ENCODE results near the gene IL17B. TPM values are rescaled to one million over a fixed set of nuclear protein-coding genes. Genes with fewer than 3 reads are reported as not detected.
A peak's percentile ranks its signal among the peaks of the same experiment; 100 is the strongest.

The IL17B gene
- total and polyA plus RNA-seq, 8 donors, result 0.56 to 31.0 (median 1.8) TPM; not detected in 3

DNA sequence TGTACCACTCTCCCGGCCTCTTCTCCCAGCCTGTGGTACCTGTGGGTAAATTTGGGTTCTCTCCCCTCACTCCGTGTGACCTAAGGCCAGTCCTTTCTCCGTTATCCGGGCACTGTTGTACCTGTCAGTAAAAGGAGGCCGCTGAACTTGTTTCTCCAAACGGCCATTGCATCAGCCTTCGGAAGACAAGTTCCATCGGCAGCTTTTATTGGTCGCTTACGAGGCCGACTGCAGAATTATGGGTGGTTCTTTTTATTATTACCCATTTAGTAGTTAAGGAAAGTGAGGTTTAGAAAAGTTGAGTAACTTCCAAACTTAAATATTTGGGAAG is 33.2 kb downstream of the IL17B start:
- DNase-seq, result peak in 1 of 2 donors; percentile 51
- intact Hi-C loops (cut with DNase I; ENCODE audit: low total_unique reads), result no loop called here
- H3K27ac ChIP-seq, result peak overlapping the region; percentile 70 to 83 (median 78)
- H3K9me3 ChIP-seq, result no peaks in the 10 kb centered on the region
- TF ChIP-seq POLR2AphosphoS5 (IDR thresholded peaks at IDR 0.05) (no peak), POLR2A (IDR thresholded peaks at IDR 0.05) (no peak), EP300 (IDR thresholded peaks at IDR 0.05) (no peak)
- TF ChIP-seq, protein P1, sequence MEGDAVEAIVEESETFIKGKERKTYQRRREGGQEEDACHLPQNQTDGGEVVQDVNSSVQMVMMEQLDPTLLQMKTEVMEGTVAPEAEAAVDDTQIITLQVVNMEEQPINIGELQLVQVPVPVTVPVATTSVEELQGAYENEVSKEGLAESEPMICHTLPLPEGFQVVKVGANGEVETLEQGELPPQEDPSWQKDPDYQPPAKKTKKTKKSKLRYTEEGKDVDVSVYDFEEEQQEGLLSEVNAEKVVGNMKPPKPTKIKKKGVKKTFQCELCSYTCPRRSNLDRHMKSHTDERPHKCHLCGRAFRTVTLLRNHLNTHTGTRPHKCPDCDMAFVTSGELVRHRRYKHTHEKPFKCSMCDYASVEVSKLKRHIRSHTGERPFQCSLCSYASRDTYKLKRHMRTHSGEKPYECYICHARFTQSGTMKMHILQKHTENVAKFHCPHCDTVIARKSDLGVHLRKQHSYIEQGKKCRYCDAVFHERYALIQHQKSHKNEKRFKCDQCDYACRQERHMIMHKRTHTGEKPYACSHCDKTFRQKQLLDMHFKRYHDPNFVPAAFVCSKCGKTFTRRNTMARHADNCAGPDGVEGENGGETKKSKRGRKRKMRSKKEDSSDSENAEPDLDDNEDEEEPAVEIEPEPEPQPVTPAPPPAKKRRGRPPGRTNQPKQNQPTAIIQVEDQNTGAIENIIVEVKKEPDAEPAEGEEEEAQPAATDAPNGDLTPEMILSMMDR (IDR thresholded peaks at IDR 0.05), result no peak
- peaks cover 22 to 36% (median 32%) of the 10 kb centered on the region in 4 donors for H3K36me3 ChIP-seq
- peak overlapping the region; percentile 64 to 94 (median 80) for H3K4me3 ChIP-seq
- no peaks in the 10 kb centered on the region for H3K27me3 ChIP-seq
- peaks cover 16 to 42% (median 23%) of the 10 kb centered on the region in 4 donors for H3K4me1 ChIP-seq
- WGBS, 5 donors, result 1 to 3% (median 2%) methylated on average over 10 to 11 of the region's 11 CpGs

- TF ChIP-seq POLR2AphosphoS5 (IDR thresholded peaks at IDR 0.05), result peak; percentile 82 to 96 (median 83)
- no peak for TF ChIP-seq EP300 (IDR thresholded peaks at IDR 0.05)
- Histone ChIP-seq H3K27me3 (no peaks in the 10 kb centered on the region), H3K36me3 (peaks cover 16 to 32% (median 28%) of the 10 kb centered on the region in 4 donors), H3K9me3 (no peaks in the 10 kb centered on the region), H3K27ac (peak within 1 kb of the TSS; percentile 70 to 83 (median 78)), H3K4me1 (peaks cover 16 to 42% (median 23%) of the 10 kb centered on the region in 4 donors), H3K4me3 (peak within 1 kb of the TSS; percentile 64 to 94 (median 80))
- WGBS, 5 donors, result 0 to 1% (median 1%) methylated on average over 52 to 54 of the region's 54 CpGs
- intact Hi-C loops (cut with DNase I; ENCODE audit: low total_unique reads), result no loop called here
- DNase-seq, result peak; percentile 94 to 98
Measured at GRCh38 chr5:149345147-149345891, 33.8 kb downstream of the IL17B start, which contains the start of gene GRPEL2. GRPEL2 (plus strand) TSS chr5:149345499; CDS start chr5:149345540, 41 bp downstream.

DNA sequence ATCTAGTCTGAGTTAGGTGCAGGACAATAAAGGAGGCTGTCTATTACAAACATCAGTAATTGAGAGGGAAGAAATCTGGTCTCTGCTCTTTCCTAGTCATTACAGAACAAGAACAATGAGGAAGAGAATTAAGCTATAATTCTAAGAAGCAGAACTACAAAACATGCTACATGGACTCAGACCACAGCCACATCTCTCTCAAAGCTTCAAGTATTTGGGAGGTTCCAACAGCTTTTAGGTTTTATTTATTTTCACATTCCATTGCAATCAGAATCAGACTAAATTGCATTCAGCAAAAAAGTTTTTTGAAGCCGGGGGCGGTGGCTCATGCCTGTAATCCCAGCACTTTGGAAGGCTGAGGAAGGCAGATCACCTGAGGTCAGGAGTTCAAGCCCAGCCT is 34.9 kb downstream of the IL17B start:
- H3K4me1 ChIP-seq, result peaks cover 16 to 41% (median 23%) of the 10 kb centered on the region in 4 donors
- intact Hi-C loops (cut with DNase I; ENCODE audit: low total_unique reads), result no loop called here
- H3K27me3 ChIP-seq, result no peaks in the 10 kb centered on the region
- peaks cover 6 to 29% (median 16%) of the 10 kb centered on the region in 4 donors for H3K36me3 ChIP-seq
- 62 to 78% (median 72%) methylated on average over 2 of the region's 2 CpGs for WGBS, 5 donors
- TF ChIP-seq POLR2A (IDR thresholded peaks at IDR 0.05) (no peak), EP300 (IDR thresholded peaks at IDR 0.05) (no peak), POLR2AphosphoS5 (IDR thresholded peaks at IDR 0.05) (no peak)
- TF ChIP-seq, protein P1 (IDR thresholded peaks at IDR 0.05), result no peak
- peak overlapping the region in 1 of 4 donors; percentile 87 for H3K4me3 ChIP-seq
- no peaks in the 10 kb centered on the region for H3K9me3 ChIP-seq
- peak overlapping the region in 3 of 5 donors; percentile 78 to 83 (median 83) for H3K27ac ChIP-seq
- DNase-seq, result no peak

GRCh38 chr5:149341876-149342275 is 37.2 kb downstream of the IL17B start:
- H3K4me3 ChIP-seq, result no peak overlapping the region
- H3K27me3 ChIP-seq, result no peaks in the 10 kb centered on the region
- H3K27ac ChIP-seq, result no peak overlapping the region
- H3K4me1 ChIP-seq, result peaks cover 16 to 20% (median 18%) of the 10 kb centered on the region in 4 donors
- TF ChIP-seq POLR2AphosphoS5 (IDR thresholded peaks at IDR 0.05), result no peak
- no peak for TF ChIP-seq EP300 (IDR thresholded peaks at IDR 0.05)
- TF ChIP-seq POLR2A (IDR thresholded peaks at IDR 0.05), result no peak
- TF ChIP-seq, protein P1 (IDR thresholded peaks at IDR 0.05), result no peak
- H3K9me3 ChIP-seq, result no peaks in the 10 kb centered on the region
- intact Hi-C loops (cut with DNase I; ENCODE audit: low total_unique reads), result no loop called here
- DNase-seq, result peak in 1 of 2 donors; percentile 30
- H3K36me3 ChIP-seq, result peaks cover 0 to 12% (median 3%) of the 10 kb centered on the region in 4 donors
